WI38 (cell line): ENCODE data around the gene KIT.

Source experiments
- H3K4me3 ChIP-seq: 2 replicates; pipeline ENCODE4 v1.5.1; 2011; ENCODE audit warnings: low read depth, mild to moderate bottlenecking, control low read depth, low read length
- TF ChIP-seq, protein P1 (sequence below): IDR thresholded peaks from 2 replicates; pipeline ENCODE4 v1.5.1; 2012; ENCODE audit warnings: low read depth, mild to moderate bottlenecking, control low read depth, low read length

Gene KIT

DNA sequence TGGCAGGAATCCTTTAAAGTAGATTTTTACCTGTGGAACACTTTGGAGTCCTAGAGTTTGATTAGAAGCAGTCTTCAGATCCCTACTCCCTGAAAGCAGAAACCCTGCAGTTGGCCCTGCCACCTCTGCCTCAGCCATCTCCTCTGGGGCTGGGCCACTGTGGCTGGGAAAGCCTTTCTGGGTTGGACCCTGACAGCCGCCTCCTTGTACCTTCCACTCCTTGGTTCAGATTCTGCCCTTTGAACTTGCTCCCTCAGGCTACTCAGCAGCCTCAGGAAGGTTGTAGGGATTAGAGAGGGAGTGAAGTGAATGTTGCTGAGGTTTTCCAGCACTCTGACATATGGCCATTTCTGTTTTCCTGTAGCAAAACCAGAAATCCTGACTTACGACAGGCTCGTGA, 65.5 kb downstream of the KIT start:
- no peak overlapping the region for H3K4me3 ChIP-seq
- TF ChIP-seq, protein P1, sequence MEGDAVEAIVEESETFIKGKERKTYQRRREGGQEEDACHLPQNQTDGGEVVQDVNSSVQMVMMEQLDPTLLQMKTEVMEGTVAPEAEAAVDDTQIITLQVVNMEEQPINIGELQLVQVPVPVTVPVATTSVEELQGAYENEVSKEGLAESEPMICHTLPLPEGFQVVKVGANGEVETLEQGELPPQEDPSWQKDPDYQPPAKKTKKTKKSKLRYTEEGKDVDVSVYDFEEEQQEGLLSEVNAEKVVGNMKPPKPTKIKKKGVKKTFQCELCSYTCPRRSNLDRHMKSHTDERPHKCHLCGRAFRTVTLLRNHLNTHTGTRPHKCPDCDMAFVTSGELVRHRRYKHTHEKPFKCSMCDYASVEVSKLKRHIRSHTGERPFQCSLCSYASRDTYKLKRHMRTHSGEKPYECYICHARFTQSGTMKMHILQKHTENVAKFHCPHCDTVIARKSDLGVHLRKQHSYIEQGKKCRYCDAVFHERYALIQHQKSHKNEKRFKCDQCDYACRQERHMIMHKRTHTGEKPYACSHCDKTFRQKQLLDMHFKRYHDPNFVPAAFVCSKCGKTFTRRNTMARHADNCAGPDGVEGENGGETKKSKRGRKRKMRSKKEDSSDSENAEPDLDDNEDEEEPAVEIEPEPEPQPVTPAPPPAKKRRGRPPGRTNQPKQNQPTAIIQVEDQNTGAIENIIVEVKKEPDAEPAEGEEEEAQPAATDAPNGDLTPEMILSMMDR: no peak

DNA sequence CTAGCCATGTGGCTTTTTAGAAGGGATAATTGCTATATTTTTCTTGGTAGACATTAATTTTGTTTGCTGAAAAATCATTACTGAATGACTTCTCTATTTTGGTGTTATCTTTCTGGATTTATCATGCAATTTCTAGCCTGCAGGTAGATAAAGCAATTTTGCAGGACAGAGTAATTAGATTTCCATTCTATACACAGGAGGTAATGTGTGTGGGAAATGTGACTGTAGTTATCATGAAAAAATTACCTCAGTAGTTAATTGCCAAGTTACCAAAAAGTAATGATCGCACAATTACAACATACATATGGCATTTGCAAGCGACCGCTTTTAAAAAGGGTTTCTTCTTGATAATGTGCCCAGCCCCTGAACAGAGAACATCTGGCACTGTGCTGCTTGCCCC, 66.1 kb downstream of the KIT start:
- TF ChIP-seq, protein P1: no peak
- no peak overlapping the region for H3K4me3 ChIP-seq

DNA sequence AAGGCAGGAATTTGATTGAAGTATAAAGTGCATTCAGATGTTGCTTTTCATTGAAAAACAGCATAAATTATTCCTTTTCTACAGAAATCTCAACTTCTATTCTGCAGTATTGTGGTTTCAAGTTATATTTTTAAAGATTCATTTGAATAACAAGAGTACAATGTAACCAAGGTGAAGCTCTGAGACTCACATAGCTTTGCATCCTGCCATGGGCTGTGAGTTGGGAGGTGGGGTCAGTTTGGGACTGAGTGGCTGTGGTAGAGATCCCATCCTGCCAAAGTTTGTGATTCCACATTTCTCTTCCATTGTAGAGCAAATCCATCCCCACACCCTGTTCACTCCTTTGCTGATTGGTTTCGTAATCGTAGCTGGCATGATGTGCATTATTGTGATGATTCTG, 69.2 kb downstream of the KIT start:
- H3K4me3 ChIP-seq: no peak overlapping the region
- TF ChIP-seq, protein P1: no peak

DNA sequence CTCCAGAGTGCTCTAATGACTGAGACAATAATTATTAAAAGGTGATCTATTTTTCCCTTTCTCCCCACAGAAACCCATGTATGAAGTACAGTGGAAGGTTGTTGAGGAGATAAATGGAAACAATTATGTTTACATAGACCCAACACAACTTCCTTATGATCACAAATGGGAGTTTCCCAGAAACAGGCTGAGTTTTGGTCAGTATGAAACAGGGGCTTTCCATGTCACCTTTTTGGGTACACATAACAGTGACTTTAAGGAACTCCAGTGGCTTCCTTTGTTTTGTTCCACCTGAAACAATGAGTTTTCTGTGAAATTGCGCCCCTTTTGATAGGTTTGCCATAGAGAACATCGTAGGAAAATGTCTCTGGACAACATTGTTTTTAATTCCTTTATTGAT, 69.6 kb downstream of the KIT start:
- TF ChIP-seq, protein P1: no peak
- H3K4me3 ChIP-seq: no peak overlapping the region

DNA sequence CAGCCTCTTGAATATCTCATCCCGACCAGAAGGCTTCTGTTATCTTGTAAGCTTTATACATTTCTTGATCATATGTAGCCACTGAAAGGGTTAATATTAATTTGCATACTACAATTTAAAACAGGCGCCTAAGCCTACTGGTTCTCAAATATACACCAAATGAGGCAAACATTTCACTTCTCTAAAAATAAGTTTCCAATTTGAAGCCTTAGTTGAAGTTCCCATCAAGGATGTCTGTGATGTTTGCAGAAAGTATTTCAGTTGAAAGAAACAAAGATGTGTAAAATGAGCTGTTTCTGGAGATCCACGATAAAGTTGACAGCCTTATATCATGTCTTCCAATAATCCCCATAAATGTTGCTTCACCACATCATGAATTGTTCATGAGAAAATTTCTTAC, 70.6 kb downstream of the KIT start:
- TF ChIP-seq, protein P1: no peak
- no peak overlapping the region for H3K4me3 ChIP-seq

DNA sequence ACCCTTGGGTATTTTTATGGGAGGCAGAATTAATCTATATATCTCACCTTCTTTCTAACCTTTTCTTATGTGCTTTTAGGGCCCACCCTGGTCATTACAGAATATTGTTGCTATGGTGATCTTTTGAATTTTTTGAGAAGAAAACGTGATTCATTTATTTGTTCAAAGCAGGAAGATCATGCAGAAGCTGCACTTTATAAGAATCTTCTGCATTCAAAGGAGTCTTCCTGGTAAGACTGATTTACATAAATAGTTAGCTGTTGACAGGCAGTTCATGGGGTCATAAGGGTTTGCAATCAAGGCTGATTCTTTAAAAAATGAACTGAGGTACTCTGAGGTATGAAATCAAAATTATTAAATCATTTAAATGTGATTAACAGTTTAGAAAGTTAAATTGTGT, 71.5 kb downstream of the KIT start:
- TF ChIP-seq, protein P1: no peak
- no peak overlapping the region for H3K4me3 ChIP-seq

DNA sequence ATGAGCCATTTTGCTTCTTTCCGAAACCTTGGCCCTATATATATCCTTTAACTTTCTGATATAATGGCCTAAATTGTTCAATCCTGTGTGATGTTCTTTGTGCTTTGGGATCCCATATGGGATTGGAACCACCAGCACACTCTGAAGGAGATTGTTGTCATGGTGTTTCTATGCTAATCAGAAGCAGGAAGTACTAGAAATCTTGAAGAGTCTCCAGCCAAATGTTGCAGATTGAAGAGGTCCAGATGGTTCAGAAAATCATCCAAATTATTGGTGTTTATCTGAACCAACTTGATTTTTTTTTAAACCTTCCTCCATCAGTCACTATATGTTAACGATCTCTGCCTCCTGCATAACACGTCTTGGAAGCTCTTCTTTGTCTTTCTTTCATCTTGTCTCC, 72.8 kb downstream of the KIT start:
- H3K4me3 ChIP-seq: no peak overlapping the region
- TF ChIP-seq, protein P1: no peak
